Measurements from ENCODE around the gene CDH22. TPM values are rescaled to one million over a fixed set of nuclear protein-coding genes. Genes with fewer than 3 reads are reported as not detected.

Gene CDH22, protein sequence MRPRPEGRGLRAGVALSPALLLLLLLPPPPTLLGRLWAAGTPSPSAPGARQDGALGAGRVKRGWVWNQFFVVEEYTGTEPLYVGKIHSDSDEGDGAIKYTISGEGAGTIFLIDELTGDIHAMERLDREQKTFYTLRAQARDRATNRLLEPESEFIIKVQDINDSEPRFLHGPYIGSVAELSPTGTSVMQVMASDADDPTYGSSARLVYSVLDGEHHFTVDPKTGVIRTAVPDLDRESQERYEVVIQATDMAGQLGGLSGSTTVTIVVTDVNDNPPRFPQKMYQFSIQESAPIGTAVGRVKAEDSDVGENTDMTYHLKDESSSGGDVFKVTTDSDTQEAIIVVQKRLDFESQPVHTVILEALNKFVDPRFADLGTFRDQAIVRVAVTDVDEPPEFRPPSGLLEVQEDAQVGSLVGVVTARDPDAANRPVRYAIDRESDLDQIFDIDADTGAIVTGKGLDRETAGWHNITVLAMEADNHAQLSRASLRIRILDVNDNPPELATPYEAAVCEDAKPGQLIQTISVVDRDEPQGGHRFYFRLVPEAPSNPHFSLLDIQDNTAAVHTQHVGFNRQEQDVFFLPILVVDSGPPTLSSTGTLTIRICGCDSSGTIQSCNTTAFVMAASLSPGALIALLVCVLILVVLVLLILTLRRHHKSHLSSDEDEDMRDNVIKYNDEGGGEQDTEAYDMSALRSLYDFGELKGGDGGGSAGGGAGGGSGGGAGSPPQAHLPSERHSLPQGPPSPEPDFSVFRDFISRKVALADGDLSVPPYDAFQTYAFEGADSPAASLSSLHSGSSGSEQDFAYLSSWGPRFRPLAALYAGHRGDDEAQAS
- not detected for polyA plus RNA-seq (2013, experiment 1 of 2; ENCODE audit: insufficient read length)
- not detected for polyA plus RNA-seq (2013, experiment 2 of 2; ENCODE audit: insufficient read length)

DNA sequence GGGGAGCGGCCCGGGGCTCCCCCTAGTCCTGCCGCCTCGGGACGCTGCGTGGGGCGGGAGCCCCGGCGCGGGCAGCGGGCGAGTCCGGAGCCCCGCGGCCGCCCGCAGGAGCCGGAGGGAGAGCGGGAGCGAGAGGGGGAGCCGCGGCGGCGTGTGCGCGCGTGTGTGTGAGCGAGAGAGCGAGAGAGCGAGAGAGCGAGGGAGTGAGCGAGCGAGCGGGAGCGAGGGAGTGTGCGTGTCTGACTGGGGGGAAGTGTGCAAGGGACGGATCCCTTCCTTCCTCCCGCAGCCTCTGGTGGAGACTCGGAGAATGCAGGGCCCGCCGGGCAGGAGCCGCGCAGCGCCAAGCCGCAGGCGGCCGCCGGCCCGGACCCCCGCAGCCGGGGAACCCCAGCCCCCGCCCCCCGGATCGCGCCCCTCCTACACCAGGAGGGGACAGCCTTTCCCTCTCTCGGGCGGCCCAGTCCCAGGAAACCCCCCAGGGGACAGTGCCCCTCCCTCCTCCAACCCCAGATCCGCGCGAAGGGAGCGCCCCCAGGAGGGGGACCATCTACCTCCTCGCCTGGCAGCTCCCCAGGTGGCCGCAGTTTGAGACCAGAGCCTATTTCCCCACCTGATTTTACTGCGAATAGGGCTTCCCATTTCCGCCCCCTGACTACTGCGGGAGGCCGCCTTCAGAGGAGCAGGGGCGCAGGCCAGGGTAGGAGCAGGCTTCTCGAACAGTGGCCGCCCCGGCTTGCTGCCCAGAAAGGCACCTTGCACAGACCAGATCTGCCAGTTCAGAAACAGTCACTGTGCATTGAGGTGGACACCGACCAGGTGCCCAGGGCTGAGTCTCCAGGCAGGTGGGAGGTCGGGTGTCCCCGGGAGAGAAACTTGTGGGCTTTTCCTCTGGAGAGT is at the start of gene CDH22:
Gene CDH22, minus strand, starts transcription at position 241 of the 900 bp plus-strand sequence. CDS start 57,204 bp downstream, outside the sequence.
- peak; percentile 29 for DNase-seq

DNA sequence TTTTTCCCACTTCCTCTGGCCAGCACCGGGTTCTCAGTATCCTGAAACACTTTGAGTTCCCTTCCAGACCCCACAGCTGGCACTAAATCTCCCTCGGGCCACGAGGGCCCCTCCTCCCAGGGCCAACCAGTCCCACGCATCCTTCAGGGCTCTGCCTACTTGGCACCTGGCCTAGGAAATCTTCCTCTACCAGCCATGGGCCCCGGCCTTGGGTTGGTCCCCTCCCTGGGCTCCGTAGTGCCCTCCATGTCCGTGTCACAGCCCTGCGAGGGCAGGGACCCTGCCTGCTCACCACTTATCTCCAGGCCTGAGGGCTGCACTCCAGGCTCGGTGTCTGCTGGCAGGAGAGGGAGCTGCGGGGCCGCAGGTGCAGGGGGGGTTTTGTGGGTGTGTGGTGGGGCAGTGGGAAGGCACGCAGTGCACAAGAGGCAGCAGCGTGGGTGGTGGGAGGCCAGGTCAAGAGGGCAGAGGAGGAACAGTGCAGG is 48.8 kb upstream of the CDH22 start:
- DNase-seq = no peak

DNA sequence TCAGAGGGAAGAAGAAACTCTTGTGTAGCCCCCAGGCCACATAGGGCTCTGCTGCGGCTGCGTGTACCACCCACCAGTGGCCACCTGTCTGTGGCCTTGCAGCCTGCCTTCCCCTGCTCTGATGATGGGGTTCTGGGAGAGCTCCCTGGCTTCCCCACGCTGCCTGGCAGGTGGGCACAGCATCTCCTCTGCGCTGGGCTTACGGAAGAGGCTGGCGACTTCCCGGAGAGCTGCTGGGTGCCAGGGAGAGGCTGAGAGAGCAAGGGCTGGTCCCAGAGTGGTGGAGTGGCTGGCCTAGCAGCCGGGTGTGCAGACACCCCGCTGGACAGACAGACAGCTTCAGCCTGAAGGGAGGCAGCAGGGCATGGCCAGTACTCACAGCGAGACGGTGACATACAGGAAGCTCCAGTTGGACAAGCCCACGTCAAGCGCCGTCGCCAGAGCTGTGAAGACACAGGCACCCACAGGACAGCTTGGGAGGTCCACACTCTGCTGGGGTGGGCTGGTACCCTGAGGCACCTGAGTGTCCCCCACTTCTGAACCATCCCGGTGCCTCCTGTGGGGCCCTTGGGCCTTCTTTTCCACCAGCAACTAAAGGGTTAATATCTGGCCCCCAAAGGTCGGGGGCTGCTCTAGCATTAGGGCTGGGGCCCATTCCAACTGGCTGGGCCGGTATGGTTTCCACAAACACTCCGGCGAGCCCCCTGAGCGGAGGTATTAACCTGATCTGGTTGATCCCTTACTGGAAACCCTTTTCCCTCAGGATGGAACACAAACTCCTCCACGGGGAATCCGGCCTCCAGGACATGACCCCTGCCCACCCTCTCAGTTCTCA is 48.1 kb upstream of the CDH22 start:
- DNase-seq = no peak

DNA sequence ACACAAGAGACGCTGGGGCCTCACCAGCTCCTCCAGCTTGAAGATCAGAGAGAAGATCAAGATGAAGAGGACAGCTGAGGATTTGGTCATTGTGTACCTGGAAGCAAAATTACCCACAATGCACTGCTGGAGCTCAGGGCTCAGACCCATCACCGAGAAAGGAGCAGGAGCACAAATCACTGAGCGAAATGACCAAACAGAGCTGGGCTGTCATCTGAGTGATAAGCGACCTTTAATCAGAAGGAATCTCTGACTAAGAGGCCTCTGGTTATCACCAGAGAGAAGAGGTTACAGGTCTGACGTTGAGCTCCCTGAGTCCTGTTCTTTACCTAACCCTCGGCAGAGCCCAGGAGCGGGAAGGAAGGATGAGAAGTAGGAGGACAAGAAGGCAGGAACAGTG is 47.5 kb upstream of the CDH22 start:
- DNase-seq = no peak

DNA sequence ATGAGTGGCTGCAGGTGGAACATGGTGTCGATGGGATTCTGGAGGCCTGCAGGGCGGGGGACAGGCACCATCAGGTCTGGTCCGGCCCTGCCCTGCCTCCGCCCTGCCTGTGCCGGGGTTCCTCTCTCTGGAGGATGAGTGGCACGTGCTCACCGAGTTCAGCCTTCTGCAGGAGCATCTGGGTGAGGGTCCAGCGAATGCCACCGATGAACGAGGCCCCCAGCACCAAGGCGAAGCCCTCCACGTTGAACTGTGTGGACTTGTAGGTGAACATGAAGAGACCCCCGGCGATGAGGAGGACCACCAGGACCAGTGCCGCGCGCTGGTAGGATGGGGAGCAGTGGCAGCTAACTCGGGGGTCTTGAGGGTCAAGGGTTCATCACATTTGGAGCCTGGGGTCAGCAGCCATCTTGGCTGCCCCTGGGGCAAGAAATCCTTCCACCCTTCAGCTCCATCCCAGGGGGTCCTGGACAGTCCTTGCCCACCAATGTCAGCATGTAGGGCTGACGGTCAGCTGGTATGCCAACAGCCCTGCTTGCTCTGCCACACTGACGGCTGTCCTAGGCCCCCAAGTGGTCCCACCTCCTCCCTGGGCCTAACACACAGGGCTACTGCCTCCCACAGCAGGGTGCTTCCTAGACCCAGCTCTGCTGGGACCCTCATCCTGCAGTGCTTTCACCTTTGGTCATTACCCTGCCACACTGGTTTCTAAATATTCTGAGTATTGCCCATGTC is 46.8 kb upstream of the CDH22 start:
- no peak for DNase-seq

DNA sequence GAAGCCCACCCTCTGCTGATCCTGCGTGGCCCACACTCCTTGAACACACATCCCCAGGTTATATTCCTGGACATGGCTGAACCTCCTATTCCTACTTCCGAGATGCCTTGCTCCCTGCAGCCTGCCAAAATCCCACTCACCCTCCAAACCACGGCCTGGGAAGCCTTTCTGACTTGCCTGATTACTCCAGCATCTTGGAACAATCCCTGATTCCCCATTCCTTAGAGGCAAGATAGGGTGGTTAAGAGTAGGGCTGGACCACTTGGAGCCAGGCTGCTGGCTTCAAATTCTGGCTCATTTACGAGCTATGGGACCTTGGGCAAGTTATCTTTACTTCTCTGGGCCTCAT is 45.9 kb upstream of the CDH22 start:
- no peak for DNase-seq

DNA sequence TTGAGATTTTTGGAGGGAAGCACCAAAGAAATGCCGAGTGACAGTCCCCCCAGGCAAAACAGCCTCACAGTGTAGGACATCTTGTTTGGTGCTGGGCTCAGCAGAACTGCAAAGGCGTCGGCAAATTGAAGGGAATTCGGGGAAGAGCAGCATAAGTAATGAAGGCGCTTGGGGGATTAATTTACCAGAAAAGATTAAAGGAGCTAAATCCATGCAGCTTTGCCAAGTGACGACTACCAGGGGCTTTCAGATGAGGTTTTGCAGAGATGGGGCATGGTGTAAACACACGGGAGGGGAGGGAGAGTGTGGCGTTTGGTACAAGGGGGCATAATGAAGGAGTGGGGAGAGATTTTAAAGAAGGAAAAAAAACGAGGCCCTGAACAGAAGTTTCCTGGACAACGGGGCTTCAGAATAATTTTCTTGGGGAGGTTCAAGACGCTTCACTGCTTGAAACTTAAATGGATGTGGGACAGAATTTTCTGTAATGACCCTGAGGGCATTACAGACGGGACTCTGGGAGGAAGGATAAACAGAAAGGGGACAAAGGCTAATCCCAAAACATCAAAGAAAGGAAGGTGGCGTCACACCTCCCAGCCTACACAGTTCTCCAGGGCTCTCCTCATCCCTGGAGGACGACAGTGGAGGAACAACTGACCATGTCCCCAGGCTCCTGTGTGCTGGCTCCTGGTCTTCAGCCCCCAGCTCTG is 45.4 kb upstream of the CDH22 start:
- no peak for DNase-seq

DNA sequence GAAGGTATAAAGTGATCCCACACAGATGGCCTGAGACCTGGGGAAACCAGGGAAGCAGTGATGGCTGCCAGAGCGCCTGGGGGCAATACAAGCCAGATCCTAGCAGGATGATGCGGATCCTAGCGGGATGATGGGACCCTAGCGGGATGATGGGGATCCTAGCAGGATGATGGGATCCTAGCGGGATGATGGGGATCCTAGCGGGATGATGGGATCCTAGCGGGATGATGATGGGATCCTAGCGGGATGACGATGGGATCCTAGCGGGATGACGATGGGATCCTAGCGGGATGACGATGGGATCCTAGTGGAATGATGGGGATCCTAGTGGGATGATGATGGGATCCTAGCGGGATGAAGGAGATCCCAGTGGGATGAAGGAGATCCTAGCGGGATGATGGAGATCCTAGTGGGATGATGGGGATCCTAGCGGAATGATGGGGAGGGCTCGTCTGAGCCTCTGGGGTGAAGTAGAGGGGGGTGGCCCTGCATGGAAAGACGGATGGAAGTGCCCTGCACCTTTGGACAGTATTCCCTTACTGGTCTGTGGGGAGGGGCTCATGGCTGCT is 44.2 kb upstream of the CDH22 start:
- no peak for DNase-seq

DNA sequence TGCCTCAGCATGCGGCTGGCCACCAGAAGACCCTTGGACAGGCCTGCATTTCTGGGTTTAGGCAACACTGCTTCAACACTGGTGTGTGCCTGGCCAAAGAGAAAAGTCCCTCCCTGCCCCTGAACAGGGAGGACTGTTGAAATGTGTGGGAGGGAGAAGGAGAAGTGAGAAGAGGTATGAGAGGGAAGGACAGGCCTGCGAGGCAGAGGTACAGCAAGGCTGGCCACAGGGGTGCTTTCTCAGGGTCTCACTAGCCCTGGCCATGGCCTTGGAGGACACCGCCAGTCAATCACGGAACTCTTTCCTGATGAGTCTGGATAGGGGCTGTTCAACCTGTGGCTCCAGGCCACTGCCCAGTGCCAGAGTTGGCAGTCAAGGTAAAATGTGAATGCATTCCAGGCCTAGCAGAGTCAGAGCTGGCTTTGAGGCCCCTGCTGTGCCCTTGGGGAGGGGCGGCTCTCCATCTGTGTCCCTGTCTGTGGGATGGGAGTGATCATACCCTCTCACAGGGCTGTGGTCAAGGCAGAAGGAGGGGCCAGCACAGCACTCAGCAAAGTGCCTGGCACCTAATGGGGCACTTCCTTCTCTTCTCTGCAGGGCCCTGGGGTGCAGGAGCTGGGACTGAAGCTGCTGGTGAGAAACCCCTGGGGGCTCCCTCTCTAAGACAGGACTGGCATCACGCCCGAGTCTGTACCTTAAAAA is 43.2 kb upstream of the CDH22 start:
- no peak for DNase-seq

DNA sequence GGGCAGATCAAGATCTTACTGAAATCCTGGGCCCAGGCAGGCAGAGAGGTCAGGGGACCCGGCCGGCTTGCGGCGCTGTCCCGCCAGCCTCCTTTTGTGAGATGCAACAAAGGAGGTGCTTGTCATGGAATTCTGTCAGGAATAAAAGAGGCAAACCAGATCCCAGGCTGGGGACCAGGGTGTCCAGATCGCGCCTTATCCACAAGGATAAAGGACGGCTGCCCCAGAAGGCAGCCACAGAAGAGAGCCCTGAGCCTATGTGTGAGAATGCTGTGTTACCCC is 42.6 kb upstream of the CDH22 start:
- no peak for DNase-seq

DNA sequence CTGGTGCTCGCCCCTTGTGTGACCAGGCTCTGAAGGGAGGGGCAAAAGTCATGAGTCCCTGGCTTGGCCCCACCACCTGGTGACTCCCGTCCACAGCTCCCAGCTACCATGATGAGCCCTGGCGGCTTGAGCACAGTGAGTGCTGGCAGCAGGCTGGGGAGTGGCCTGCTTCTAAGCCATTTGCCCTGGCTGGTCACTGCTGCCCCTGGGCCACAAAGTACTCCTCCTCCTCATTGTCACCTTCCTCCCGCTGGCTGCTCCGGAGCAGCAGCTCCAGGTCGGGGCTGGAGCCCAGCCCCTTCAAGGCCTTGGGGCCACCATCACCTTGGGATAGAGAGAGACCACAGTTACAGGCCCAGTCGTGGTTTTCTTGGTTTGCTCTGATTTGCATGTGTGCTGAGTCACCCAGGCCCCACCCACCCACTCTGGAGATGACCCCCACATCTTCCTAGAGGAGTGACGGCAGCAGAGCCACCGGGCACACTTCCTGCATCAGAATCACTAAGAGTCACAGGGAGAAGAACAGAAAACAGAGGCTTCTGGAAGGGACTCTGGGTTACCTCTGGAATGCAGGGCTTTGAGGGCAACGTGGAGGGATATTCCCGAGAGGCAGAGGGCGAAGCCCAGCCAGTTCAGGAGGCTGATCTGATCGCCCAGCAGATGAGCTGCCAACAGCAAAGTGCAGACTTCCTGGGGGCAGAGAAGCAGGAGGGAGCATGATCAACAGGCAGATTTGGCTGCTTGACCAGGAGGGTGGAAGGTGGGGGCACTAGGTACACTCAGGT is 42.1 kb upstream of the CDH22 start:
- DNase-seq = peak; percentile 92

DNA sequence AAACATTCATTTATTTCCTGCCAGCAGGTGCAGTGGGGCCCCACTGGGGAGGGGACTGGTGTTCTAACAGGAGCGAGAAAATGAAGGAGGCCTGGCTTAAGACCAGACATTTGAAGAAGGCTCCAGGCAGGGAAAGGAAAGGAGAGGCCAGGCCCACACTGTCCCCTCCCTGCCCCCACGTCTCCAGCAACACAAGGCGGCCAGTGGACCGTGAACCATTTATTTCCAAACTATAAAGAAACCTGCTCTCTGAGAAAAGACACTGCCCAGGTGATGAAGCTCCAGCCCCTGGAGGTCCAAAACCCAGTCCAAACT is 41.4 kb upstream of the CDH22 start:
- no peak for DNase-seq

DNA sequence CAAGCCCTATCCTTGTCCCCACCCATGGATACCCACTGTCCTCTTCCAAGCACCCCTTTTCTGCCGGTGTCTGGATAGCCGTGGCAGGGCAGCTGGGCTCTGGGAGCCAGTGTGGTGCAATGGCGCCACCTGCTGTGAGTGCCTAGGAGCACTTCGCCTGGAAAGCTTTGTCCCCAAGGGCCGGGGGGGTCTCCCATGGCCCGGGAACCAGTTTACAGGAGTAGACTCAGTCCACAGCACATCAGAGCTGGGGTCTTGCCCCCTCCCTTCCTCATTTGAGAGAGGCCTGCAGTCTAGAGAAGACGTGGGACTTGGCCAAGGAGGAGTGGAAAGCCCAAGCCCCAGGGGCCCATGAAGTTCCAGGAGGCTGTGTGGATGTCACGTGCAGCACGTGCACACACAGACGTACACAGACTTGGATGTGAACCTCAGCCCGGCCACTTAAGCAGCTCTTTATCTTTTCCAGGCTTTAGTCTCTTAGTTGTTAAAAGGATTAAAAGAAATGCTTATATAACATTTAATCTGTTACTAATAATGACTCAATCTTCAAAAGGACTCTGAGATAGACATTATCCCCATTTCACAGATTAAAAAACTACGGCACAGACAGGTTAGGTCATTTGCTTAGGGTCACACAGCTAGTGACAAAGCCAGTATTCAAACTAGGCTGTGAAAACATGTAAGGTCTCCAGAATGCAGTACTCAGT is 40.9 kb upstream of the CDH22 start:
- DNase-seq = peak; percentile 50

DNA sequence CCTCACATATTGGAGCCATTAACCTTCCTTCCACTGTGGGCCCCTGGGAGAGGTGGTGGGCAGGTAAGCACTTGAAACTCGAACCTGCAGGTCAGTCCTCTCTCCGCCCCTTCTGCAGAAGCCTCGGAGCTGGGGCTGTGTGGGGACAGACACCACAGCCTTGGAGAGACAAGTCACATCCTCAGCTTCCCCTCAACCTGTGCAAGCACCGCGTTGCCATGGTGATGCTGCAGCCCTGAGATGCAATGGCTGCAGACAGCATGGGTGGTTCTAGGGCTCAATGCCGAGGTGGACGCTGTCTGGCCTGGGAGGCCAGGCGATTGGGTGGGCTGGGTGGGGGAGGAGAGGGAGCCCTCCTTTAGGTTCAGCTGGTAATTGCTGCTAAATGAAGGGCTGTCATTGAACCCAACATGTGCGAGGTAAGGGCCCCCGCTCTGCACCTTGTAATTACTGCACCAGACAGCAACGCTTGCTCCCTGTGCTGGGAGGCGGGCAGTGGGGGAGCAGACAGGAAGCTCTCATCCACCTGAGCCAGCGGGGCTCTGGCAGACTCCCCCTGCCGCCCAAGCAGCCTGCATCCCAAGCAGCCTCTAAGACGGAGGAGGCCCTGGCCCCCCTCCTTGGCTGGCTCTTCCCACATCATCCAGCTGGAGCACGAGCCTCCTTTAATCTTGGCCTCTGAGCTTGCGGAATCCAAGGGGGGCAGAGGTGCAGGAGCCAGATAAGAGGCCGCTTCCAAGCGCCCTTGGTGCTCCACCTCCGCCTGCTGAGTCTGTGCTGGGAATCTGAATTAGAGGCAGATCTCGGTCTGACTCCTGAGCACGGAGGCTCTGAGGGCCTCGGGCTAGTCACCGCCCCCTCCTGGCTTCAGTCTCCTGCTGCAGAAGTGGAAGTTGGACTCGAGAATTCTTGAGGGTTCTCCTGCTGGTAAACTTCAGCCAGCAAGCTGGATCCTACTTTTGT is 39.8 kb upstream of the CDH22 start:
- DNase-seq = peak; percentile 34

DNA sequence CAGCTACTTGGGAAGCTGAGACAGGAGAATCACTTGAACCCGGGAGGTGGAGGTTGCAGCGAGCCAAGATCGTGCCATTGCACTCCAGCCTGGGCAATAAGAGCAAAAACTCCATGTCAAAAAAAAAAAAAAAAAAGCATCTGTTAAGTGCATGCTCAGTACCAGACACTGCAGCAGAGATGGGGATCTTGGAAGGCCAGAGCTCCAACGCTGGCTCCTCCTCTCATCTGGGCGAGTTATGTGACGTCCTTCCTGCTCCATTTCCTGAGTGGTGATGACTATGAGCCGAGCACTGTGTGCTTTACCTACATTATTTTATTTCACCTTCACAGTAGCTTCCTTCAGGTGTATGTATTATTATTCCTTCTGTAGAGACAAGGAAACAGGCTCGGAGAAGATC is 38.5 kb upstream of the CDH22 start:
- no peak for DNase-seq

DNA sequence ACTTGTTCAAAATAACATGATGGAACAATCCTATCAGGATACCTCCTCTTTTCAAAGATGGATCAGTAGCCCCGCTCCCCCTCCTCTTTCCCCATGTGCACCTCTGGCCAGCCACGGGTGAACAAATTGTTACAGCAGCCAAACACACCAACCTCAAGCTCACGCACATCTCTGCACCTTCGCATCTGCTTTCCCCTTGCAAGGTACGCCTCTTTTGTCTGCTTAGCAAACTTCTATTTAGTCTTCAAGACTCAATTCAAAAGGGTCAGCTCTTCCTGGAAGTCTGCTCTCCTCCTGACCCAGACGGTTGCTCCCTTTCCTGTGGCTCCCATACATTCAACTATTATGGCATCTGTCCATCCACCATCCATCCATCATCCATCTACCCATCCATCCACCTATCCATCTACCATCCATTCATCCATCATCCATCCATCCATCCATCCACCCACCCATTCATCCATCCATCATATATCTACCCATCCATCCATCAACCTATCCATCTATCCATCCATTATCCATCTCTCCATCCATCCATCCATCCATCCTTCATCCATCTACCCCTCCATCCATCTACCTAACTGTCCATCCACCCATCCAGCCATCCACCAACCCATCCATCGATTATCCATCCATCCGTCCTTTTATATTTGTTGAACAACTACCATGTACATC is 36.3 kb upstream of the CDH22 start:
- no peak for DNase-seq
